ENCODE data around the gene NGFR. TPM values are rescaled to one million over a fixed set of nuclear protein-coding genes. Genes with fewer than 3 reads are reported as not detected.

NGFR gene
- total RNA-seq, 1 donor from 2014 or later: 131 TPM

GRCh38 chr17:49450735-49451134 lies 44.4 kb upstream of the NGFR start:
- TF ChIP-seq CTCF (IDR thresholded peaks at IDR 0.05; ENCODE audit: partially characterized antibody, unreplicated experiment): no peak
- H3K27me3 Mint-ChIP-seq (ENCODE audit: unreplicated experiment): peaks cover 9% of the 10 kb centered on the region
- H3K9me3 Mint-ChIP-seq (ENCODE audit: unreplicated experiment): peaks cover 2% of the 10 kb centered on the region
- no peak overlapping the region for H3K4me3 Mint-ChIP-seq (ENCODE audit: unreplicated experiment)
- H3K36me3 Mint-ChIP-seq (ENCODE audit: unreplicated experiment): no peaks in the 10 kb centered on the region
- H3K4me1 Mint-ChIP-seq (ENCODE audit: low read depth, unreplicated experiment): peaks cover 11% of the 10 kb centered on the region
- DNase-seq: no peak
- H3K27ac Mint-ChIP-seq (ENCODE audit: unreplicated experiment): peak overlapping the region; percentile 52

GRCh38 chr17:49452201-49452600 lies 42.9 kb upstream of the NGFR start:
- DNase-seq: no peak
- Mint-ChIP-seq H3K27ac (ENCODE audit: unreplicated experiment) (peak overlapping the region; percentile 38), H3K4me3 (ENCODE audit: unreplicated experiment) (peak overlapping the region; percentile 42), H3K4me1 (ENCODE audit: low read depth, unreplicated experiment) (peaks cover 11% of the 10 kb centered on the region), H3K27me3 (ENCODE audit: unreplicated experiment) (peaks cover 14% of the 10 kb centered on the region), H3K9me3 (ENCODE audit: unreplicated experiment) (peaks cover 6% of the 10 kb centered on the region), H3K36me3 (ENCODE audit: unreplicated experiment) (no peaks in the 10 kb centered on the region)
- TF ChIP-seq CTCF (IDR thresholded peaks at IDR 0.05; ENCODE audit: partially characterized antibody, unreplicated experiment): no peak

GRCh38 chr17:49452661-49453060 lies 42.4 kb upstream of the NGFR start:
- peaks cover 13% of the 10 kb centered on the region for H3K27me3 Mint-ChIP-seq (ENCODE audit: unreplicated experiment)

GRCh38 chr17:49454050-49454449 lies 41.0 kb upstream of the NGFR start:
- Mint-ChIP-seq H3K36me3 (ENCODE audit: unreplicated experiment) (peaks cover 4% of the 10 kb centered on the region), H3K9me3 (ENCODE audit: unreplicated experiment) (peaks cover 10% of the 10 kb centered on the region), H3K27me3 (ENCODE audit: unreplicated experiment) (peaks cover 11% of the 10 kb centered on the region), H3K4me1 (ENCODE audit: low read depth, unreplicated experiment) (peaks cover 11% of the 10 kb centered on the region), H3K4me3 (ENCODE audit: unreplicated experiment) (no peak overlapping the region), H3K27ac (ENCODE audit: unreplicated experiment) (no peak overlapping the region)
- TF ChIP-seq CTCF (IDR thresholded peaks at IDR 0.05; ENCODE audit: partially characterized antibody, unreplicated experiment): no peak
- DNase-seq: no peak

More at GRCh38 chr17:49452661-49453060, 42.4 kb upstream of the NGFR start:
- H3K4me1 Mint-ChIP-seq (ENCODE audit: low read depth, unreplicated experiment): peaks cover 11% of the 10 kb centered on the region
- no peak for TF ChIP-seq CTCF (IDR thresholded peaks at IDR 0.05; ENCODE audit: partially characterized antibody, unreplicated experiment)
- H3K36me3 Mint-ChIP-seq (ENCODE audit: unreplicated experiment): peaks cover 4% of the 10 kb centered on the region
- H3K27ac Mint-ChIP-seq (ENCODE audit: unreplicated experiment): no peak overlapping the region
- H3K9me3 Mint-ChIP-seq (ENCODE audit: unreplicated experiment): peaks cover 8% of the 10 kb centered on the region
- no peak for DNase-seq
- peak overlapping the region; percentile 32 for H3K4me3 Mint-ChIP-seq (ENCODE audit: unreplicated experiment)

- TF ChIP-seq CTCF (IDR thresholded peaks at IDR 0.05; ENCODE audit: partially characterized antibody, unreplicated experiment): no peak
- H3K27me3 Mint-ChIP-seq (ENCODE audit: unreplicated experiment): peaks cover 11% of the 10 kb centered on the region
- no peak for DNase-seq
- H3K4me1 Mint-ChIP-seq (ENCODE audit: low read depth, unreplicated experiment): peaks cover 9% of the 10 kb centered on the region
- peaks cover 10% of the 10 kb centered on the region for H3K9me3 Mint-ChIP-seq (ENCODE audit: unreplicated experiment)
- H3K4me3 Mint-ChIP-seq (ENCODE audit: unreplicated experiment): no peak overlapping the region
- no peak overlapping the region for H3K27ac Mint-ChIP-seq (ENCODE audit: unreplicated experiment)
- peaks cover 4% of the 10 kb centered on the region for H3K36me3 Mint-ChIP-seq (ENCODE audit: unreplicated experiment)
Observed at GRCh38 chr17:49455272-49455861, 39.7 kb upstream of the NGFR start.
